AML-193 (cell line): ENCODE results near the gene IFIT5.
"Not testable (repeated sequence)": the region's sequence is repeated elsewhere in the genome, so short reads cannot be mapped to it uniquely, and the experiment has no call there.

ENCODE experiments used
- DNase-seq, 2 experiments: peaks; one replicate each; lab custom pipeline; 2025; lab: John Stamatoyannopoulos, UW

The IFIT5 gene, protein sequence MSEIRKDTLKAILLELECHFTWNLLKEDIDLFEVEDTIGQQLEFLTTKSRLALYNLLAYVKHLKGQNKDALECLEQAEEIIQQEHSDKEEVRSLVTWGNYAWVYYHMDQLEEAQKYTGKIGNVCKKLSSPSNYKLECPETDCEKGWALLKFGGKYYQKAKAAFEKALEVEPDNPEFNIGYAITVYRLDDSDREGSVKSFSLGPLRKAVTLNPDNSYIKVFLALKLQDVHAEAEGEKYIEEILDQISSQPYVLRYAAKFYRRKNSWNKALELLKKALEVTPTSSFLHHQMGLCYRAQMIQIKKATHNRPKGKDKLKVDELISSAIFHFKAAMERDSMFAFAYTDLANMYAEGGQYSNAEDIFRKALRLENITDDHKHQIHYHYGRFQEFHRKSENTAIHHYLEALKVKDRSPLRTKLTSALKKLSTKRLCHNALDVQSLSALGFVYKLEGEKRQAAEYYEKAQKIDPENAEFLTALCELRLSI

DNA sequence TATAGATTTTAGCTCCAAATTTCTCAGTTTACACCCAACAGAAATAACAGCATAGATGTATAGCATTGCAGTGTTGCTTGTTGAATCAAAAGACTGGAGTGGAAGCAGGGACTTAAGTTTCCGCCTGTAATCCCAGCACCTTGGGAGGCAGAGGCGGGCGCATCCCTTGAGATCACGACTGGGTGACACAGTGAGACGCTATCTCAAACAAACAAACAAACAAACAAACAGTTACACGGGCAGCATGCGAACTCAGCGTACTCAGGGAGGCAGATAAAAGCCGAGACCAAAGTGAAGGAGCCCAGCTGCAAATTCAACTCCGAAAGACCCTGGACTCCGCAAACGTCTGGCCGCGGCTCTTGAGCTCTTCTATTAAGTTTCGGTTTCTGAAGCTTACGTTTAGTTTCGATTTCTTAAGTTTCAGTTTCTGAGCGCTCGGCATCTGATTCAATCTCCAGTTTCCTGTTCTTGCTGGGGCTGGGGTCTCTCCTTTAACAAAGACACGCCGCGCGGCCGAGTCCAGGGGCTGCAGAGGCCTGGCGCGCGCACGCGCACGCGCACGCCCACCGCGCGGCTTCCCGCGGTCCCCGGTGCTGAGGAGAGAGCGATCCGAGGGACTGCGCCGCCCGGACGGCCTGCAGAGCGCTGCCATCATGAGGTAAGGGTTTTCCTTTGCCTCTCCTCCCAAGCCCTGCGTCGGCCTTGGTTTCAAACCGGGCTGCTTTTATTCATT, at the start of gene IFIT5:
Gene IFIT5 (plus strand): TSS at position 423 of the 733 bp plus-strand sequence. CDS start 231 bp downstream, at position 654.
- DNase-seq: peak; percentile 41 to 48

DNA sequence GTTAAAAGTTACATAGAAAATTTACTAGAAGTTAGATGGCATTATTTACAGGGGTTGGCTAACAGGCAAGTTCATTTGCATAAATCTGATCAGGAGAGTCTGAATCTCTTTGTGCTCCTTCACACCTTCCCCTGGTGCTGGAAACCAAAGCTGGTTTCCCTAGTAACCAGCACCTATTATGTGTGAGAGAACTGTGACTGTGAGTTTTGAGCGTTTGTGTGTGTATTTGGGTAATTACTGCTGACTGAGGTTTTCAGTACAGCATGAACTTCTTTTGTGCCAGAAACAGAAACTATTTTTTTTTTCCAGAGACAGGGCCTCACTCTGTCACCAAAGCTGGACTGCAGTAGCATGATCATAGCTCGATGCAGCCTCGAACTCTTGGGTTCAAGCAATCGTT, 46.8 kb upstream of the IFIT5 start:
- DNase-seq: no peak

DNA sequence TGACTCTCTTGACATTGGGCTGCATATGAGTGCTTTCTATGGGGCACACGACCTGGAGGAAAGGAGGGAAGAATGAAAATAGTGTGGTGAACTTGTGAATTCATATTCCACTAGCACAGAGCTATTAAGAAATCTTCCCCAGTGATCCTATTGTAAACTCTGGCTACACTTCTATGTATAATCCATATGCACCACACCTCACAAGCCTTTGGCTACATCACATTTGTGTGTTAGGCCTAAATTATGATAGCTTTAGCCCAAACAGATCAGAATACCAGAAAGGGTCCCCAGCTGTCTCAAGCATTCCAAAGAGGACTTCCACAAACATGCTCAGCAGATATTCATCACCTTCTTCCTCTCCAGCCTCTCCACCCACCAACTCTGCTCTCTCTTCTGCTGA, 46.2 kb upstream of the IFIT5 start:
- no peak for DNase-seq

DNA sequence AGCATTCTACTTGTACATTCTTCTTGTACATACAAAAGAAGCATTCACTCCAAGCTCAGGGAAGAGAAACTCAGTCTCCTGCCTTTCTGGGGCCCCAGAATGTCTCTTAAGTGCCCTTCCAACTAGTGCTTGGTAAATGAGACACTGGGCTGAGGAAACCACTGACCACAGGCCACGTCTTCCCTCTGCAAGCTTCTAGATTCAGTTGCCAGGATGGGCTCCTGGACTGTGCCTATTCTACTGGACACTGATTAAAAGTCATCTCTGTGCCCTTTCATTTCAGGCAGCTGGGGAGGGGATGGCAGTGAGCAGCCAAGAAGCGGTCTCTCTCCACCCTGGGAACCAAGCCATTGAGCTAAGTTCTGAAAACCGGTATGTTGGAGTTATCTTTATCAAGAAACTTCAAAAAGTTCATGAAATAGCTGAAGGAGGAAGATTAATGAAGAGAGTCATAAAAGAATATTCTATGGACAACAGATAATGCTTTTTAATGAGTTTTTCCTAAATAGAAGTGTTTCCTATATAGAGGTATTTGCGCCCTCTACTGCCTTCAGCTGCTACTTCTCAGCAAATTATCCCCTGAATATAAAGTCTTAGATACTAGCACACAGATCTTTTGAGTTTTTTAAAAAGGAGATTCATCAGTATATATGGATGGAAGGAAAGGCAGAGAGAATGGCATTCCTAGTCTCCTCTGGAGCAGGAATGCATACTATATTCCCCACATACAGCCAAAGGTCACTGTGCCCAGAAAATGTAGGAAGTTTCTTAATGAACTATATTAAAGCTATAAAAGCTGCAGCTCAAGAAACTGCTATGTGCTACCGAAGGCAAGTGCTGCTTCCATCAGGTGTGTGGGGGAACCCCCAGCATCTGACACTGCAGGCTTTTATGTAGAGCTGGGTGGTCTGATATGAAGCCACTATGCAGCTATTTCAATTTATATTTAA, 44.9 kb upstream of the IFIT5 start:
- peak; percentile 42 to 52 for DNase-seq

DNA sequence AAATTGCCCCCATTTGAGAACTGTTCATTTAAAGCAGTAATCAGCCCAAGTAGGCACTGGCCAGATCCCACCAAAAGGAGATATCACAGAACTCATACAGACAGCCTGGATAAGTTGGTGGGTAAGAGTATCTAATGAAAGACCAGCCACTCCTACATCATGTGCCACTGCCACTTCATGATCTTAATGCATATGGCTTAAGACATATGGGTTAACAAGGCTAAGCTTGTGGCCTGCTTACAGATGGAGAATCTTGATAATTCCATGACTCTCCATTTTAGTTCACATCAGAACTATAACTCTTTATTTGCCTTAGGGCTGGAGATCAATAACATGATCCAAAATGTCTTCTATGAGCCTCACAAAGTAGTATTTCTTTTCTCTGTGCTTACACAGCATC, 43.3 kb upstream of the IFIT5 start:
- DNase-seq: no peak

DNA sequence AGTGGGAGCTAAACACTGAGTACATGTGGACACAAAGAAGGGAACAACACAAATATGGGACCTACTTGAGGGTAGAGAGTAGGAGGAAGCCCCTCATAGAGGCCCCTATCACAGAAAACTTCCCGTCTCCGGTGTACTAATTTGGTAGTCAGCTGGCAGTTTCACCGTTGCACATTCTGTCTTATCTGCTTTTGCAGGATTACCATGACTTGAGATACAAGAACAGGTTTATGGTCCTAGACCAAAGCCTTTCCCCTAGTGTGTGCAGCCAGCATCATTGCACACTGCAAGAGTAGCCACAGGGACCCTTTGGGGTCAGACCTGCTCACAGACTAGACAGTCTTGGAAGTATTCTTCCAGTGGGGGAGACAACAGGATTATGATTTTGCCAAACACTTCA, 42.4 kb upstream of the IFIT5 start:
- no peak for DNase-seq

DNA sequence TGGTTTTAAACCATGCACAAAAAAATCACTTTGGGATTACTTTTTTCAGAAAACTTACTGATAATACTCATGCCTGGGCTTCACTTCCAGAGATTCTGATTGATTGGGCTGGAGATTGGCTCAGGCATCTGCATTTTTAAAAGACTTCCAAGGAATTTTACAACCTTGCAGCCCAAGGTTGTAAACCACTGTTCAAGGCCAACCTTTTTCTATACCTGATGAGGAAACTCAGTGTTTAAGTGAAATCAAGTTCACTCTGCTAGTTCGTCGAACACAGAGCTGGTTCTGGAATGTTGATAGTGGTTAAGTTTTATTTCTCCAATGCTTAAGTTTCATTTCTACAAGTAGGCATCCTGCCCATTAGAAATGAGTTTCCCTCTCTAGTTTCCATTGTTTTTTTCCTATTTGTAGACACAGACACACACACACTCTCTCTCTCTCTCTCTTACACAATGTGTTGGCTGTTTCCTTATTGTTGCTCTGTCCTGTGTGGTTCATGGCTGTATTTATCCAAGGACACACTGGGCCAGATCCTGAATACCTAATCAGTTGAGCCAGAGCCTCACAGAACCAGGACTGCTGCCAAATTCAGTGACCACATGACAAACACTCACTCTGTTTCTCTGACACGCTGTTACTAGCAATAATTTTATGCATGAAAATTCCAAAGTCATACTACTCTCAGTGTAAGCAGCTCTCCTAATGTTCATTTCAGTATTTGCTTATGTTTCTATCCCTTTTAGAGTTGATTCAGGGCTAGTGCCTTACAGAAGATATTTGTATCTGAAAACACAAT, 40.3 kb upstream of the IFIT5 start:
- no peak for DNase-seq

DNA sequence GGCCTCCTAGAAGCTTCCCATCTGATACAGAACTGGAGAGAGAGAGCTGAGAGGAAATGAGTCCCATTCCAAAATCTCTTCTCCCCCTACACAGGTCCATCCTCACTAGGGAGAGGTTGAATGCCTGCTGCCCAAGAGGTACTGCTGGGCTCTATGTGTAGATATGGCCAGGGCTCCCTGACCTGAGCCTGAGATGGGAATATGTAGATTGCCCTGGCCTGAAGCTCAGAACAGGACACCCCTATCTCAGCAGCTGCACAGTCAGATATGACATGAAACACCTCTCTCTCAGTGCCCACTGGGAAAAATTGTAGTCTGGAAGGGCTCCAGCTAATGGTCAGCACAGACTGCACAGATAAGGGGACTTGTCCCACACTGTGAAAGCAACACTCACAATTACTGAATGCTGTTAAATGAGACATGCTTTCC, 39.6 kb upstream of the IFIT5 start:
- DNase-seq: no peak

DNA sequence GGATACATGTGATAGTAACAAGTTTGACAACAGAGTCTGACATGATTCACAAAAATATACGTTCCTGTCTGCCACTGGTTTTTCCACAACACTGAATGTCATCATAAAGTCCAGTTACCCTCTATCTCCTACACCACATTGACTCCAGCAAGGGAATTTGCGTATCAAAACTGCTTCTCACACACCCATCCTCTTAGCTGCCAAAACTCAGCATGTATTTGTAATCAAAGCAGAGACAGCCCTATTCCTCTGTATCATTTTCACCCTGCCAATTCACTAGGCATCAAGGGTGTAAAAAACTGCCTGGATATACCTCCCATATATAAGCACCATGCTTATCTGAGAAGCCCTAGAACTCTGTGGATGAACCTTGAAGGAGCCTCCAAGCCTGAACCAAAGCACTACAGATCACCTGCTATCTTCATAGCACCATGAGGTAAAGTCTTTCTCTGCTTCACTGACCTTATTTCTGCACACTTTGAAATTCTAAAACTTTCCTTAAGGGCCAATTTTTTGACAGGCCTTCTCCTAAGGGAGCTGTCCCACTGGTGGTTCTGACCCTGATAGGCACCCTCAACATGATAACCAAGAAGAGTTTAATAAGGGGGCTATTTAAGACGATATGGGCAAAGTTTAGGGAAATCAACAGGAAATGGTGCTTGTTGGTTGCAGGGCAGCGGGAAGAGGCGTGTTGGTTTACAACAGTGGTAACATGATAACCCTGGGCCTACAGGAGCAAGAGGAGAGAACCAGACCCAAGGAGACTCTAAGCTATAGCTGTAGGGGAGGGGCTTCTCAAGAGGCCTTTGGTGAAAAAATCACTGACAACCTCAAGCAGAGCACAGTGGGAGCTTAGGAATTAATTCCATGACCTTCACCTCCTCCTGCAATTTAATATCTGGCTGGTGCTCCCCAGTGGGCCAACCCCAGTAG, 36.4 kb upstream of the IFIT5 start, which contains the start of gene IFIT1B:
Gene IFIT1B (plus strand): TSS at position 352 of the 933 bp plus-strand sequence. CDS start 80 bp downstream, at position 432.
- DNase-seq: no peak

DNA sequence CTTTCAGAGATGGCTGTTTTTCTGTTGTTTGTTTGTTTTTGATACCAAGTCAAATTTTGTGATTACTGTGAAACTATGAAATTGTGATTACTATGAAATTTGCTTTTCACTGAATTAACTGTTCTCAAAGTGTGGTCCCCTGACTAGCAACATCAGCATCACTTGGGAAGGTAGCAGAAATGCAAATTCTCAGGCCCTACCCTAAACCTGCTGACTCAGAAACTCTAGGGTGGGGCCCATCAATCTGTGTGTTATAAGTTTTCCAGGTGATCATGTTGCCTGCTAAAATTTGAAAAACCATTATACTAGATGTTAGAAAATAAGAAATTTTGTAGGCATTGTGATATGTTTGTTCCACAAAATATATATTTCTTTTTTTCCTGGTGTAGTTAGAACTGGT, 35.3 kb upstream of the IFIT5 start:
- no peak for DNase-seq

DNA sequence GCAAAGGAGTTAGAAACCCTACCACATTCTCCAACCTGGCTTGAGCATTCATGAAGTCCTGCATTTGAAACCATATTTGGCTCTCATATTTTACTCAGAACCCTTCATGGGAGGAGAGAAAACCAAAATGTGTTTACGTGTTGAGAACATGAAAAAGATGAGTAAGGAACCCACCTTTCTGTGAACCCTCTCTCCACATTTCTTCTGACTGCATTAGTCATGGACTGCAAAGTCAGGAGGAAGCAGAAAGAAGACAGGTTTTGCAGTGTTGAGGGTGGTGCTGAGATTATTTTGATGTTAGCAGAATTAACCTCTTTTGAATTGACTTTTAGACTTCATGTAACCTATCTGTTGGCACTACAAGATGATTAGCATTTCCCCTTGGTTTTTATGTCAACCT, 31.6 kb upstream of the IFIT5 start:
- no peak for DNase-seq

DNA sequence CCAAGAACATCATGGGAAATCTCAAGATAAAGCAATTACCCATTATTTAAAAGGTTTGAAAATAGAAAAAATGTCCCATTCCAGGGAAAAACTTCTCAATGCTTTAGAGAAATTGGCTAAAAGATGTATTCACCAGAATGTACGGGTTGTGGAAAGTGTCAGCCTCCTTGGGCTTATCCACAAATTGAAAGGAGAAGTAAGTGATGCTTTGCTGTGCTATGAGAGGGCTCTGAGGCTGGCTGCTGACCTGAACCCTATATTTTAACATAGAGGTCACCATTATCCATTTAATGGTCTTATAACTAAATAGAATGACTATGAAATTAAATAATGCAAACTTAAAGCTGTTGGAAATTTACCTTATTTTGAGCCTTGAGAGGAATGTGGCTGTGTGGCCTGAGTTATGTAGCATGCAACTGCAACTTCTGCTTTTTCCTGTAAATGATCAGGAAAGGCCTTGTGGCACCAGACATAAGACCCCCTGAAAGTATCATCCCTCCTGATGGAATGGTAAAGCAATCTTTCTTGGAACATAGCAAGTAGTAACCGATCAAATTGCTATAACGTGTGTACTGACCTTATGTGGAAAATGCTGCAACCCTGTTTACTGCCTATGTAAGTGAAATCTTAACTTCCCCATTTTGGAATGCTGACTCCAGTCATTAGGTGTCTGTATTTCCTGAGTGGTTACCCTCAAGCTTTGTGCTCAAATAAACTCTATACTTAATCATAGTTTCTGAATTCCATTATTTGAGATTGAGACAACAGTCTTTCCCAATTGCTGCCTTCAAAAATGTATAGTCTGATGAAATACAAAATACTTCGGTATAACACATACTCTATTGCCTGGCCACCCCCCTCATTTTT, 29.7 kb upstream of the IFIT5 start:
- peak; percentile 83 to 86 for DNase-seq

DNA sequence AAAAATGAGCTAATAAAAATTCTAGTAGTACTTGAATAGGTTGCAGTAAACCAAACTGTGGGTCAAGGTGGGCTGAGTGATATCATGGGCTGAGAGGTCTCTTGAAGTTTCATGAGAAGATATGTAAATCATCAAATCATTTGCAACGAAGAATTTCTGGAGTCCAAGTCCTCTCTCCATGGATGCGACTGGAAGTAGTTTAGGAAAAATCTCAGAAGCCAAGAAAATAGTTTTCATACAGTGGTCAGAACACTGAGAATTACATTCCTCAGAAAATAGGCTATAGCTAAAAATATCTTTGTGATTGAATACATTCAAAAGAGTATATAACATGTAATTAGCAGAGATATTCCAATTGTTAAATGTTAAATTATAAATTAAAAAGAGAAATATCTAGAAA, 25.6 kb upstream of the IFIT5 start:
- no peak for DNase-seq

DNA sequence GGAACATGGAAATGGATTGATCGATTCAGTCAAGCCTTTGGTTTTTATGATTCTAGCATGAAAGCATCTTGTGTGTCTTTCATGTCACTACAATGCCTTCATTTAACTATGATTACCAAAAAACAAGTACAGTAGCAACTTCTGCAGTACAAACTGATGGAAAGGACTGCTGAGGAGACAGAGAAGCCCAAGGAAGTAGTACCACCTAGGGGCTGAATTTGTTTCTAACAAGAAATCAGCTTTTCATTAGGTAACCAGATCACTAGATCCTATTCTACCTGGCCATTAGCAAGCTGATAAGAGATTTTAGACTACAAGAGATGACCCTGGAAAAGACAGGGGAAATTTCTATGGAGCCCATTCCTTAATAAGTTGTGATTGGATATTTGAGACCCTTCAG, 25.1 kb upstream of the IFIT5 start:
- peak; percentile 22 to 27 for DNase-seq

DNA sequence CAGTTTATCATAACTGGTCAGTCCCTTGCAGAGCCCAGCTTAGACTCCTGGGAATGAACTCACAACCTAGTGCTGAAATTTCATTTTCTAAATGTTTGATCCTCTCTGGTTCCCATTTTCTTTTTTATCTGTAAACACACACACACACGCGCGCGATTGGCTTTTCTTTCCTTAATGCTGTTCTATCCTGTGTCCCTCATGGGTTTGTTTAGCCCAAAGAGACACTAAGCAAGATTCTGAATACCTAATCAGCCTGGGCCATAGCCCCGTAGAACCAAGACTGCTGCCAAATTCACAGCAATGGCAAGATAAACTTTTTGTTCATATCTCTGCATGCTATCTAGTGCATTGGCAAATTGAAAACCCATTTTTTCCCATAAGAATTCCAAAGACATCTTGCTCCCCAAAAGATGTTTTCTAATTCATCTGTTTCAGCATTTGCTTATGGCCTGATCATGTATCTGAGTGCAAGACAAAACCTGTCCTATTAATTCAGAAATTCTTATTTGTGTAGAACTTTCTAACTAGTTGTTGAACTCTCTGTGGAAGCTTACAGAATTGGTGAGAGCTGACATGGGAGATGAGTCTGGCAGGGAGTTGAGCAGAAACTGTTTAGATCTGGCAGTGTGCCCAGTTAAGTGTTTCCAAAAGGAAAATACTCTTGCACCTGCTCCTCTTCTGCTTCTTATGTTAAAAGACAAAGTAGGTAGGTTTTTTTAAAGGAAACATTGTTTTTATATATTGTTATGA, 23.7 kb upstream of the IFIT5 start:
- no peak for DNase-seq

DNA sequence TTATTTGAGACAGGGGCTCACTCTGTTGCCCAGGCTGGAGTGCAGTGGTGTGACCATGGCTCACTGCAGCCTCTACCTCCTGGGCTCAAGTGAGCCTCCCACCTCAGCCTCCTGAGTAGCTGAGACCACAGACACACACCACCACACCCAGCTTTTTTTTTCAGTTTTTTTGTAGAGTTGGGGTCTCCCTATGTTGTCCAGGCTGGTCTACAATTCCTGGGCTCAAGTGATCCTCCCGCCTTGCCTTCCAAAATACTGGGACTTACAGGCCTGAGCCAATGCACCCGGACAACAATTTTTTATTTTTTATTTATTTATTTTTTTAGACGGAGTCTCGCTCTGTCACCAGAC, 23.2 kb upstream of the IFIT5 start:
- DNase-seq: not testable (repeated sequence)

DNA sequence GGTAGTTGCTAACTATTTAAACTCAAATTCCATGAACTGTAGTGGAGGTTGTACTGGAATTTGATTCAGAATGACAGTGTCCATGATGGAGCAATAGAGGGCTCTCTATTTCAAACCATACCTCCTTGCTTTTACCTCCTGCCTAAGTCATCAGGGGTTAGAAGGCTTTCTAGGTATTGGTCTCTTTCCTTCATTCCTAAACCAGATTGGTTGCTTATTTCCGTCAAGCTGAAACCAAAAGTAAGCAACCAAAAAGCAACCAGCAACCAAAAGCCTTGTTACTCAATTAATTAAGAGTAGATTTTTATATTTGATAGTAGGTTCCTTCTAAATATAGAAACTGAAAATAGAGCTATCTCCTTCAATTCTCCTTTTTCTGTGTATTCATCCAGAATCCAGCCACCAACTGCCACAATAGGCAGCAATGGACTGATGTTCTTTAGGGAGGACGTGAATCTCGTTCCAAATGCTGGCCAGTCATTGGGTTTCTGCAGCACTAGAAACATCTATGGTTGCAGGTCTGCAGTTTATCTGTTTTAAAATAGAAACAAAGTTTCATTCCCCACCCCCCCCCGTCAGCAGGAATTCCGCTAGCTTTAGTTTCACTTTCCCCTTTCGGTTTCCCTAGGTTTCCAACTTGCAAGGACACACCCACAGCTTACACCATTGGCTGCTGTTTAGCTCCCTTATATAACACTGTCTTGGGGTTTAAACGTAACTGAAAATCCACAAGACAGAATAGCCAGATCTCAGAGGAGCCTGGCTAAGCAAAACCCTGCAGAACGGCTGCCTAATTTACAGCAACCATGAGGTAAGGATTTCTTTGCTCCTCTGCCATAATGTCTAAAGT, 22.2 kb upstream of the IFIT5 start, which contains the start of gene IFIT1:
Gene IFIT1 (plus strand): TSS at position 717 of the 850 bp plus-strand sequence. CDS start 90 bp downstream, at position 807.
- DNase-seq: peak; percentile 74 to 80
